Tibial artery (tissue), 4 donors: ENCODE data around the gene EGF.

ENCODE experiments used
- DNase-seq, 2 donors: peaks; one replicate each; pipeline ENCODE4 v3.0.0-alpha.2; 2019
- H3K27ac ChIP-seq, 2 donors: fragments of 200-600 bp; sonication (generic) in 1 of 2; 1 replicate in 1 of 2; 2 replicates in 1 of 2; pipeline ENCODE4 v1.5.1; 2018 to 2019; ENCODE audit warnings: mild to moderate bottlenecking in 1 of 2
- H3K27me3 ChIP-seq, 2 donors: fragments of 200-600 bp; sonication (generic) in 1 of 2; one replicate each; pipeline versions ENCODE4 v1.5.1 to v1.6.0; 2016 to 2019
- H3K36me3 ChIP-seq, 3 donors: fragments of 200-600 bp; sonication (generic) in 2 of 3; one replicate each; pipeline ENCODE4 v1.5.1; 2016 to 2019; ENCODE audit warnings: mild to moderate bottlenecking in 2 of 3
- H3K4me1 ChIP-seq, 4 donors: fragments of 200-600 bp; sonication (generic) in 2 of 4; 1 replicate in 3 of 4; 2 replicates in 1 of 4; pipeline ENCODE4 v1.5.1; 2016 to 2019
- H3K4me3 ChIP-seq, 2 donors: fragments of 200-600 bp; sonication (generic) in 1 of 2; 1 replicate in 1 of 2; 2 replicates in 1 of 2; pipeline ENCODE4 v1.5.1; 2018 to 2019; ENCODE audit warnings: mild to moderate bottlenecking in 2 of 2
- H3K9me3 ChIP-seq, 3 donors: fragments of 200-600 bp; sonication (generic) in 1 of 3; one replicate each; pipeline ENCODE4 v1.5.1; 2016 to 2019
- intact Hi-C: fragments of 100-400 bp; cut with DNase I; formaldehyde crosslinking; loops from one replicate; pipeline ENCODE4 v1.15.0; 2023; ENCODE audit warnings: low total_unique reads
- TF ChIP-seq, protein P1 (sequence below), 2 experiments: fragments of 200-600 bp in 1 of 2; fragments of 450-650 bp in 1 of 2; IDR thresholded peaks; one replicate each; pipeline ENCODE4 v1.5.1; 2017 to 2019; ENCODE audit warnings: antibody characterized with exemption in 2 of 2, mild to moderate bottlenecking in 1 of 2, moderate library complexity in 1 of 2

EGF gene

GRCh38 chr4:110014233-110014632 is 101.5 kb downstream of the EGF start:
- Histone ChIP-seq H3K36me3 (no peaks in the 10 kb centered on the region), H3K27ac (no peak overlapping the region), H3K4me3 (no peak overlapping the region), H3K4me1 (no peaks in the 10 kb centered on the region), H3K9me3 (no peaks in the 10 kb centered on the region), H3K27me3 (no peaks in the 10 kb centered on the region)
- TF ChIP-seq, protein P1, sequence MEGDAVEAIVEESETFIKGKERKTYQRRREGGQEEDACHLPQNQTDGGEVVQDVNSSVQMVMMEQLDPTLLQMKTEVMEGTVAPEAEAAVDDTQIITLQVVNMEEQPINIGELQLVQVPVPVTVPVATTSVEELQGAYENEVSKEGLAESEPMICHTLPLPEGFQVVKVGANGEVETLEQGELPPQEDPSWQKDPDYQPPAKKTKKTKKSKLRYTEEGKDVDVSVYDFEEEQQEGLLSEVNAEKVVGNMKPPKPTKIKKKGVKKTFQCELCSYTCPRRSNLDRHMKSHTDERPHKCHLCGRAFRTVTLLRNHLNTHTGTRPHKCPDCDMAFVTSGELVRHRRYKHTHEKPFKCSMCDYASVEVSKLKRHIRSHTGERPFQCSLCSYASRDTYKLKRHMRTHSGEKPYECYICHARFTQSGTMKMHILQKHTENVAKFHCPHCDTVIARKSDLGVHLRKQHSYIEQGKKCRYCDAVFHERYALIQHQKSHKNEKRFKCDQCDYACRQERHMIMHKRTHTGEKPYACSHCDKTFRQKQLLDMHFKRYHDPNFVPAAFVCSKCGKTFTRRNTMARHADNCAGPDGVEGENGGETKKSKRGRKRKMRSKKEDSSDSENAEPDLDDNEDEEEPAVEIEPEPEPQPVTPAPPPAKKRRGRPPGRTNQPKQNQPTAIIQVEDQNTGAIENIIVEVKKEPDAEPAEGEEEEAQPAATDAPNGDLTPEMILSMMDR (IDR thresholded peaks at IDR 0.05) = no peak
- intact Hi-C loops = no loop called here
- no peak for DNase-seq

DNA sequence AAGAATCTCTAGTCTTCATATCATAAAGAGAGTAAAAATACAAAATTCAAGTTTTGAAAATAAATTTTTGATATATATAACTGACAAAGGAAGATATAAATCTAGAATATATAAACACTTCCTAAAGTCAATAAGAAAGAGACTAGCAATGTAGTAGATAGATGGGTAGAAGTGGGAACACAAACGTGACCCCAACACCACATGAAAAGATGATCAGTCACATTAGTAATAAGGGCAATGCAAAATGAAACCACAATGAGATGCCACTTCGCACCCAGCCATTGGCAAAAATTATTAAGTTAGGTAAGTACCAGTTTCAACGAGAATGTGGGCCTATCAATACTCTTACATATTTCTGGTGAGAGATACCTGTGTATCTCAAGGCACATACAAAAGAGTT is 106.5 kb downstream of the EGF start:
- Histone ChIP-seq H3K9me3 (no peaks in the 10 kb centered on the region), H3K27me3 (no peaks in the 10 kb centered on the region), H3K4me1 (no peaks in the 10 kb centered on the region), H3K36me3 (no peaks in the 10 kb centered on the region), H3K4me3 (no peak overlapping the region), H3K27ac (no peak overlapping the region)
- TF ChIP-seq, protein P1 (IDR thresholded peaks at IDR 0.05) = no peak
- intact Hi-C loops = no loop called here
- DNase-seq = no peak

DNA sequence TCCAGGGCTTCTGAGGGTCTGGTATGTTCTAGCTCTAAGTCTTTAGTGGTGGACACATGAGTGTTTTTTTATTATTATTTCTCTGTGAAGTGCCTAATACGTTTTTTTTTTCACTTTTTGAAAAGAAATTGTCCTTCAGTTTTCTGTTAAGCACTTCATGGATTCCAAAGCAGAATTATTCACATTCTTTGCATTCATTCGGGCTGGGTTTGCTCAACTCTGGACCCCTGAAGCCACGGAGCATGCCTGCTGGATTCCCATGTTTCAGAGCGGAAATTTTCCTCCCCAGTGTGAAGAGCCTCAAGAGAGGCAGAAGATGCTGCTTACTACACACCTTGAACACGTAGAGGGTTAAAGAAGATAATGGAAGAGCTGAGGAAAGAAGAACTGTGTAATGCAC is 107.5 kb downstream of the EGF start:
- TF ChIP-seq, protein P1 (IDR thresholded peaks at IDR 0.05) = no peak
- Histone ChIP-seq H3K27me3 (no peaks in the 10 kb centered on the region), H3K4me3 (no peak overlapping the region), H3K36me3 (no peaks in the 10 kb centered on the region), H3K27ac (no peak overlapping the region), H3K4me1 (no peaks in the 10 kb centered on the region), H3K9me3 (no peaks in the 10 kb centered on the region)
- intact Hi-C loops = no loop called here
- DNase-seq = no peak

DNA sequence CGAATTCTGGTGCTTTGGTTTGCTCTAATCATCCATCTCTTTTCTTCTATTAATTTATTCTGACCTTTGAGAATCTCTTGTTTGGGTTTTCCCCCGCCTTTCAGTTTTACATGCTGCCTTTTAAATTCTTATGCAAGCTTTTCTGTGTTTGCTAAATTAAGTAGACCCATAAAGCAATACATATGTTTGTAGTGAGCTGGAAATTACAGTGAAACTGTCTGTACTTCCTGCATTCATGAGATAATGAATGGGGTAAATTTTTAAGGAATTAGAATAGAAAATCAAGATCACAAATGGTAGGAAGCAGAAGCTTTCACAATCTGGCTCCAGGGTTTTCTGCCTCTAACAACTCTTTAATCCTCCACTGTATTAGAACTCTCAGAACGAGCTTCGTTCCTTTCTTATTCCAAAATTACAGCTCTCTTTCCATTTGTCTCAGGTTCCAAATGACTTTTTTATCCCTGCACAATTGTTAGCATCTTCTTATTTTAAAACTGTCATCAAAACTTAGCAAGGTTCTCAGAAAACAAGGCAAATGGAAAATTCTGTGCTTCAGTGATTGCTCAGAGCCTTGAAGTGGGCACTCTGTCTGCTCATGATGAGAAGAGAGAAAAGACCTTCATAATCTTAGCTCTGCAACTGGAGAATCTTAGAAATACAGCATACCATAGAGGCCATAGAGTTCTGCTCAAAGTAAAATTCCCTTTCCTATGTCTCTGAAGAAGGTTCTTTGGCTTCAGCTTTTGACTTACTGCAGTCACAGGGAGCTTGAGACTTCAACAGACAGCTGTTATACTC is 108.2 kb downstream of the EGF start:
- Histone ChIP-seq H3K4me1 (no peaks in the 10 kb centered on the region), H3K36me3 (no peaks in the 10 kb centered on the region), H3K27ac (no peak overlapping the region), H3K27me3 (no peaks in the 10 kb centered on the region), H3K4me3 (no peak overlapping the region), H3K9me3 (no peaks in the 10 kb centered on the region)
- TF ChIP-seq, protein P1 (IDR thresholded peaks at IDR 0.05) = no peak
- no peak for DNase-seq
- intact Hi-C loops = no loop called here

DNA sequence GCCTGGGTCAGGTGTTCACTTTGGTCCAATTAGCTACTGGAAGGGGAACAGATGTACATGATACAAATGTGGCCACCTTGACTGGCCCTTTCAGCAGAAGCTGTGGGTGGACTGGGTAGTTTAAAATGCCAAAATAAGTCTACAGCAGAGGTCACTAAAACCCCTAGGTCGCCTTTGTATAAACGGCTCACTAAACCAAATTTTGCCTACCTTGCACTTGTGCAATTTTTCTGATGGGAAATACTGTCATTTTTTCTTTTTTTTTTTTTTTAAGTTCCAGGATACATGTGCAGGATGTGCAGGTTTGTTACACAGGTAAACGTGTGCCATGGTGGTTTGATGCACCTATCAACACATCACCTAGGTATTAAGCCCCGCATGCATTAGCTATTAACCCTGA is 109.8 kb downstream of the EGF start:
- DNase-seq = no peak
- TF ChIP-seq, protein P1 (IDR thresholded peaks at IDR 0.05) = no peak

More for the DNA sequence above, 109.8 kb downstream of the EGF start:
- no peaks in the 10 kb centered on the region for H3K36me3 ChIP-seq
- no peak overlapping the region for H3K4me3 ChIP-seq
- H3K4me1 ChIP-seq = no peaks in the 10 kb centered on the region
- H3K9me3 ChIP-seq = no peaks in the 10 kb centered on the region
- no peak overlapping the region for H3K27ac ChIP-seq
- H3K27me3 ChIP-seq = no peaks in the 10 kb centered on the region
- intact Hi-C loops = no loop called here
